ENCODE results near the gene C5orf58. TPM values are rescaled to one million over a fixed set of nuclear protein-coding genes. Genes with fewer than 3 reads are reported as not detected.

The C5orf58 gene
- total and polyA plus RNA-seq, 2 donors = 0.70 TPM; not detected in 1

GRCh38 chr5:170270293-170271069 is 37.7 kb downstream of the C5orf58 start:
- WGBS = 89% methylated on average over 15 of the region's 15 CpGs
- no peaks in the 10 kb centered on the region for H3K4me1 ChIP-seq (ENCODE audit: insufficient read depth)
- no peaks in the 10 kb centered on the region for H3K36me3 ChIP-seq (ENCODE audit: insufficient read depth)
- H3K27ac ChIP-seq (ENCODE audit: low read depth) = no peak overlapping the region
- no peak for DNase-seq (ENCODE audit: extremely low spot score)
- H3K4me3 ChIP-seq (ENCODE audit: low read depth, low read length) = no peak overlapping the region

- no peak overlapping the region for H3K4me3 ChIP-seq (ENCODE audit: low read depth, low read length)
- H3K36me3 ChIP-seq (ENCODE audit: insufficient read depth) = no peaks in the 10 kb centered on the region
- H3K27ac ChIP-seq (ENCODE audit: low read depth) = no peak overlapping the region
- no peak for DNase-seq (ENCODE audit: extremely low spot score)
- WGBS = 73% methylated on average over 8 of the region's 8 CpGs
- H3K4me1 ChIP-seq (ENCODE audit: insufficient read depth) = no peaks in the 10 kb centered on the region
Measured at GRCh38 chr5:170273968-170274710, 41.4 kb downstream of the C5orf58 start.

- no peaks in the 10 kb centered on the region for H3K4me1 ChIP-seq (ENCODE audit: insufficient read depth)
- no peak overlapping the region for H3K4me3 ChIP-seq (ENCODE audit: low read depth, low read length)
- DNase-seq (ENCODE audit: extremely low spot score) = no peak
- WGBS = 78% methylated on average over 8 of the region's 8 CpGs
- H3K36me3 ChIP-seq (ENCODE audit: insufficient read depth) = no peaks in the 10 kb centered on the region
- no peak overlapping the region for H3K27ac ChIP-seq (ENCODE audit: low read depth)
Measured at GRCh38 chr5:170275376-170275994, 42.7 kb downstream of the C5orf58 start.

- WGBS = 94% methylated on average over 2 of the region's 2 CpGs
- Histone ChIP-seq H3K4me3 (ENCODE audit: low read depth, low read length) (no peak overlapping the region), H3K36me3 (ENCODE audit: insufficient read depth) (no peaks in the 10 kb centered on the region), H3K4me1 (ENCODE audit: insufficient read depth) (no peaks in the 10 kb centered on the region), H3K27ac (ENCODE audit: low read depth) (no peak overlapping the region)
- no peak for DNase-seq (ENCODE audit: extremely low spot score)
Measured at GRCh38 chr5:170276140-170276539, 43.4 kb downstream of the C5orf58 start.

- Histone ChIP-seq H3K4me3 (ENCODE audit: low read depth, low read length) (no peak overlapping the region), H3K27ac (ENCODE audit: low read depth) (no peak overlapping the region), H3K4me1 (ENCODE audit: insufficient read depth) (no peaks in the 10 kb centered on the region), H3K36me3 (ENCODE audit: insufficient read depth) (no peaks in the 10 kb centered on the region)
- 69% methylated on average over 6 of the region's 6 CpGs for WGBS
- DNase-seq (ENCODE audit: extremely low spot score) = no peak
Measured at GRCh38 chr5:170277867-170278281, 45.1 kb downstream of the C5orf58 start.

- Histone ChIP-seq H3K4me3 (ENCODE audit: low read depth, low read length) (no peak overlapping the region), H3K4me1 (ENCODE audit: insufficient read depth) (no peaks in the 10 kb centered on the region), H3K27ac (ENCODE audit: low read depth) (no peak overlapping the region), H3K36me3 (ENCODE audit: insufficient read depth) (no peaks in the 10 kb centered on the region)
- no peak for DNase-seq (ENCODE audit: extremely low spot score)
- 71% methylated on average over 9 of the region's 9 CpGs for WGBS
Measured at GRCh38 chr5:170278611-170279458, 46.0 kb downstream of the C5orf58 start.

- Histone ChIP-seq H3K36me3 (ENCODE audit: insufficient read depth) (no peaks in the 10 kb centered on the region), H3K4me3 (ENCODE audit: low read depth, low read length) (no peak overlapping the region), H3K4me1 (ENCODE audit: insufficient read depth) (no peaks in the 10 kb centered on the region), H3K27ac (ENCODE audit: low read depth) (no peak overlapping the region)
- no peak for DNase-seq (ENCODE audit: extremely low spot score)
- WGBS = 87% methylated on average over 4 of the region's 4 CpGs
Measured at GRCh38 chr5:170279459-170279817, 46.7 kb downstream of the C5orf58 start.

GRCh38 chr5:170280011-170280493 is 47.3 kb downstream of the C5orf58 start:
- WGBS = 44% methylated on average over 6 of the region's 6 CpGs
- H3K4me1 ChIP-seq (ENCODE audit: insufficient read depth) = no peaks in the 10 kb centered on the region
- H3K27ac ChIP-seq (ENCODE audit: low read depth) = no peak overlapping the region
- no peaks in the 10 kb centered on the region for H3K36me3 ChIP-seq (ENCODE audit: insufficient read depth)
- DNase-seq (ENCODE audit: extremely low spot score) = no peak
- H3K4me3 ChIP-seq (ENCODE audit: low read depth, low read length) = no peak overlapping the region

GRCh38 chr5:170283296-170283695 is 50.5 kb downstream of the C5orf58 start:
- H3K4me3 ChIP-seq (ENCODE audit: low read depth, low read length) = no peak overlapping the region
- H3K27ac ChIP-seq (ENCODE audit: low read depth) = no peak overlapping the region
- WGBS = 83% methylated on average over 1 of the region's 1 CpG
- H3K36me3 ChIP-seq (ENCODE audit: insufficient read depth) = no peaks in the 10 kb centered on the region
- DNase-seq (ENCODE audit: extremely low spot score) = no peak
- no peaks in the 10 kb centered on the region for H3K4me1 ChIP-seq (ENCODE audit: insufficient read depth)

- Histone ChIP-seq H3K27ac (ENCODE audit: low read depth) (no peak overlapping the region), H3K36me3 (ENCODE audit: insufficient read depth) (no peaks in the 10 kb centered on the region), H3K4me3 (ENCODE audit: low read depth, low read length) (no peak overlapping the region), H3K4me1 (ENCODE audit: insufficient read depth) (no peaks in the 10 kb centered on the region)
- no peak for DNase-seq (ENCODE audit: extremely low spot score)
- 86% methylated on average over 2 of the region's 2 CpGs for WGBS
Measured at GRCh38 chr5:170284231-170284630, 51.4 kb downstream of the C5orf58 start.

GRCh38 chr5:170285181-170285580 is 52.4 kb downstream of the C5orf58 start:
- Histone ChIP-seq H3K4me1 (ENCODE audit: insufficient read depth) (no peaks in the 10 kb centered on the region), H3K4me3 (ENCODE audit: low read depth, low read length) (no peak overlapping the region), H3K36me3 (ENCODE audit: insufficient read depth) (no peaks in the 10 kb centered on the region), H3K27ac (ENCODE audit: low read depth) (no peak overlapping the region)
- DNase-seq (ENCODE audit: extremely low spot score) = no peak

- Histone ChIP-seq H3K27ac (ENCODE audit: low read depth) (no peak overlapping the region), H3K4me1 (ENCODE audit: insufficient read depth) (no peaks in the 10 kb centered on the region), H3K36me3 (ENCODE audit: insufficient read depth) (no peaks in the 10 kb centered on the region), H3K4me3 (ENCODE audit: low read depth, low read length) (no peak overlapping the region)
- DNase-seq (ENCODE audit: extremely low spot score) = no peak
- 84% methylated on average over 3 of the region's 3 CpGs for WGBS
Measured at GRCh38 chr5:170286386-170286925, 53.7 kb downstream of the C5orf58 start.

GRCh38 chr5:170287532-170287931 is 54.7 kb downstream of the C5orf58 start:
- Histone ChIP-seq H3K36me3 (ENCODE audit: insufficient read depth) (no peaks in the 10 kb centered on the region), H3K4me3 (ENCODE audit: low read depth, low read length) (no peak overlapping the region), H3K4me1 (ENCODE audit: insufficient read depth) (no peaks in the 10 kb centered on the region), H3K27ac (ENCODE audit: low read depth) (peak overlapping the region; percentile 52)
- WGBS = 25% methylated on average over 1 of the region's 1 CpG
- DNase-seq (ENCODE audit: extremely low spot score) = no peak

Measured in urinary bladder (tissue), 4 donors.